Caki2 (cell line): ENCODE results near the gene CEP162. TPM values are rescaled to one million over a fixed set of nuclear protein-coding genes. Genes with fewer than 3 reads are reported as not detected.
"Not testable (repeated sequence)": the region's sequence is repeated elsewhere in the genome, so short reads cannot be mapped to it uniquely, and the experiment has no call there.

Source experiments
- DNase-seq: peaks from one replicate; pipeline ENCODE4 v3.0.0-alpha.2; 2015; ENCODE audit warnings: low read depth
- in situ Hi-C: cut with HindIII; loops from 2 replicates; pipeline ENCODE4 v1.10.0; 2016; ENCODE audit warnings: low sequenced_read_pairs, low pct_unique_long_range_greater_than_20kb, mixed read lengths
- total RNA-seq: library from RNA; depleted of rRNA; stranded (reverse); fragments of >200 nt; shearing (Covaris generic); gene quantifications from 2 replicates; pipeline ENCODE4 v1.2.3, GENCODE V29; 2014; ENCODE audit warnings: low replicate concordance

The CEP162 gene
- total RNA-seq, 1 experiment from 2014 or later, result 3.5 TPM

GRCh38 chr6:84172080-84172479 lies 55.4 kb downstream of the CEP162 start:
- in situ Hi-C loops, result no loop called here
- no peak for DNase-seq

DNA sequence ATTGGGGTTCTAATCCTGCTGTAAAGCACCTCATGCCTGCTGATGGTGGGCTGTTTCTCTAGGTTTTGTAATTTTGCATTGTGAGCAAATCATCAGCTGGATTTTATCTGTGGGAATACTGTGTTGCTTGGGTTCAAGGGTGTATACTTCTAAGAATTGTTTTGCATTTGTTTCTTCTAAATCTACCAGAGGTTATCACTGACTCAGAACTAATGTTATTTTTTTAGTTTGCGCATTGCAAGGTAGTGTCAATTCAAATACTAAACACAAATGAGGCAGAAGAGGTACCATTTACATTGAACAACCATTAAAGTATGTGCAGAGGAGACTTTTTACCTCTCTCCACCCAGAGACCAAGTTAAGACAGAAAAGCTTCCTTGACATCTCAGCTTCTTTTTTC lies 60.0 kb downstream of the CEP162 start:
- in situ Hi-C loops, result no loop called here
- no peak for DNase-seq

DNA sequence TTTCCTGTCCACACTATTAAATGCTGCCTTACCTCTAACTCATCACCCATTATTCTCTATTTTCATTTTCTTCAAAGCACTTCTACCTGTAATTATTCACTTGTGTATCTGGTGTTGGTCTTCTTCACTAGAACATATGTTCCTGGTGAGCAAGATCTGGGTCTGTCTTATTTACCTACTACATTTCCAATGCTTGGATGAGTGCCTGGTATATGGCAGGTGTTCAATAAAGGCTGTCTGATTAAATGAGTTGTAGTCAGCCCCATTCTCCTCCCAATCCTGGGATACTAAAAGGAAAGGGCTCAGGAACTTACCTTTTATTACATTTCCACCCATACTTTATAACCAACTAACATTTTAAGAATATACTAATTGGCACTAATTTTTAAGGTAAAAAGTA lies 61.0 kb downstream of the CEP162 start:
- in situ Hi-C loops, result no loop called here
- no peak for DNase-seq

DNA sequence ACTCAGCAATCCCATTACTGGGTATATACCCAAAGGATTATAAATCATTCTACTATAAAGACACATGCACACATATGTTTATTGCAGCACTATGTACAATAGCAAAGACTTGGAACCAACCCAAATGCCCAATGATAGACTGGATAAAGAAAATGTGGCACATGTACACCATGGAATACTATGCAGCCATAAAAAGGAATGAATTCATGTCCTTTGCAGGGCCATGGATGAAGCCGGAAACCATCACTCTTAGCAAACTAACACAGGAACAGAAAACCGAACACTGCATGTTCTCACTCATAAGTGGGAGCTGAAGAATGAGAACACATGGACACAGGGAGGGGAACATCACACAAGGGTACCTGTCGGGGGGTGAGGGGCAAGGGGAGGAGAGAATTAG lies 63.1 kb downstream of the CEP162 start:
- in situ Hi-C loops, result not testable (repeated sequence)

GRCh38 chr6:84161190-84161589 lies 66.3 kb downstream of the CEP162 start:
- in situ Hi-C loops, result no loop called here
- DNase-seq, result no peak

More for the DNA sequence above, 63.1 kb downstream of the CEP162 start:
- DNase-seq, result not testable (repeated sequence)

- in situ Hi-C loops, result no loop called here
- no peak for DNase-seq
These were observed 71.1 kb downstream of the CEP162 start for GRCh38 chr6:84156306-84156705.

DNA sequence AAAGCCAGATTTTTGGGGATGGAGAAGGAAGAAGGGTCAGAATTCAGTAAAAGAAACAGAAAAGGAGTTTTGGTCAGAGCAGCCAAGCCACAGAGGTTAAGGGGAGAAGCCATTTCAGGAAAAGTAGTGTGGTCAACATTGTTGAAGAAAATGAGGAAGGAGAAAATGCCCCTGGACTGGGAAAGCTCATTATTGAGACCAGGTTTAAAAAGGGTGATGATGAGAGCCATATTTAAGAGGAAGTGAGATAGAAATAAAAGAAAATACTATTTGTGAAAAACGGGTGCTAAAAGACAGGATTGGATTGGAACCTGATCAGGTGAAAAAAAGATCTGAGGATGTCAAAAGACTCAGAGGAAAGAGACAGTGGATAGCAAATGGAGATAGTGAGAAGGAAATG lies 75.8 kb downstream of the CEP162 start:
- DNase-seq, result no peak
- in situ Hi-C loops, result no loop called here

DNA sequence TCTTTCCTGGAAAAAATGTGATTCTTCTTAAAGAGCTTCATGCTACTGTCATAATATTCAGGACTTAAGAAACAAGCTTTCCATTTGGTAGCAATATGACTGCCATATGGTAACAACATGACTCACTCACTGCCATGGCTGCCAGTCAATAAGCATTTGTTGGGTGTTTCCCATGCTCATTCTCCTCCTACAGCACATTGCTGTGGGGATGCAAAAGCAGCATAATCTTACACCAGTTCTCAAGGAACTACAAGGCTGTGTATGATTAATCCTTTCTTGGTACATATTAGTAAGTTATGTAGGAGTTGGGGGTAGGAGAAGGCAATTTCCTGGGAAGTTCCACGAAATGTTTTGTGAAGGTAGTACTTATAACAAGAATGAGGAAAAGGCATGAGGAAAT lies 76.7 kb downstream of the CEP162 start:
- in situ Hi-C loops, result no loop called here

GRCh38 chr6:84141521-84141920 lies 85.9 kb downstream of the CEP162 start:
- in situ Hi-C loops, result no loop called here
- DNase-seq, result no peak

More for the DNA sequence above, 76.7 kb downstream of the CEP162 start:
- DNase-seq, result no peak

DNA sequence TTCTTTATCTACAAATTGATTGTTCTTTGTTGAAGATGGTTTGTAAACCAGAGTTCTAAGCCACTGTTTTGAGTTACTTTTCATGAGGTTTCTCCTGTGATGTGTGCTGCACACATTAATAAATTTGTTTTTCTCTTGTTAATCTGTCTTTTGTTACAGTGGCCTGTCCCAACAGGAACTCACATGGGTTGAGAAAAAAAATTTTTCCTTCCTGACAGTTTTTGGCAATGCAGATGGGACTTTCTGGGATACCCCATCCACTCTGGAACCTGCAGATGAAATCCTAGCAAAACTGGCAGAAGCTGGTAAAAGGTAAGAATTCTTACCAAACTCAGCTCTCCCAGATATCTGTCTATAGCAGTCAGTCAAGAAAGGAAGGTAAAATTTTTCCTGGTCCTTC lies 88.1 kb downstream of the CEP162 start:
- in situ Hi-C loops, result no loop called here
- DNase-seq, result no peak

DNA sequence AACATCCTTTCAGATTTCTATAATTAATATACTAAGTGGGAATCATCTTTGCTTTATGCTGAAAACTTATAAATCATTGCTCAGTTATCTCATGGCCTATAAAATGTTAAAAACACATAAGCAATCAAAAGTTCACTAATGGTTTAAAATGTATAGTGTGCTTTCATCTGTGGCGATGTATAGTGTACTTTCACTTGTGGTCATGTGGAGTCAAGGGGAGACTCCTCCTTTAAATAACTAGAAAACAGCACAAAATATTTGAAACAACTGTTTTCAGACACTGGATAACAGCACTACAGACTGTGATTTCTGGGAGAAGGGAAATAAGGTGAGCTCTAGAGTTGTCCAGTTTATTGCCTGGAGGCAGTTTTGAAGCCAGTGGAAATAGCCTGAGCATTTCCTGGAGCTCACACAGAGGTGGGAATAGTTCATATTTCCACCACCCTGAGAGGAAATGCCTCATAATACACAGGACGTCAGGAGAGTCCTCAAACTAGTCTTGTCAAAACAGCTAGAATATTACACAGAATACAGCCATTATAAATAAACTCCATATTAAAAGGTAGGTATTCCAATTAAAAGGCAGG lies 89.4 kb downstream of the CEP162 start:
- in situ Hi-C loops, result no loop called here
- DNase-seq, result no peak

DNA sequence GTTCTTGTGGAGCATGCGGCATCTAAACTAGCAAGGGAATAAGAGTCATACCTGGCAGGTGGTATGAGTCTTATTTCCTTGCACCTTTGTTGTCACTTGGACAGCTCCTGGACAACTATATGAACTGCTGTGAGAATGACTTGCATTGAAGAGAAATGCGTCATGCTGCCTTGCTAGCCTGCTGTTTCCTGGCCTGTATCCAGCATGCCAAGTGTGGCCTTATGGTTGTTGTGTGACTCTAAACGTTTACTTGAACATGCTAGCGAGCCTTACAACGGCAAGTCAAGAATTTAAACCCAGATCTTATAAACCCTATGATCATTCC lies 90.4 kb downstream of the CEP162 start:
- no peak for DNase-seq
- in situ Hi-C loops, result no loop called here

DNA sequence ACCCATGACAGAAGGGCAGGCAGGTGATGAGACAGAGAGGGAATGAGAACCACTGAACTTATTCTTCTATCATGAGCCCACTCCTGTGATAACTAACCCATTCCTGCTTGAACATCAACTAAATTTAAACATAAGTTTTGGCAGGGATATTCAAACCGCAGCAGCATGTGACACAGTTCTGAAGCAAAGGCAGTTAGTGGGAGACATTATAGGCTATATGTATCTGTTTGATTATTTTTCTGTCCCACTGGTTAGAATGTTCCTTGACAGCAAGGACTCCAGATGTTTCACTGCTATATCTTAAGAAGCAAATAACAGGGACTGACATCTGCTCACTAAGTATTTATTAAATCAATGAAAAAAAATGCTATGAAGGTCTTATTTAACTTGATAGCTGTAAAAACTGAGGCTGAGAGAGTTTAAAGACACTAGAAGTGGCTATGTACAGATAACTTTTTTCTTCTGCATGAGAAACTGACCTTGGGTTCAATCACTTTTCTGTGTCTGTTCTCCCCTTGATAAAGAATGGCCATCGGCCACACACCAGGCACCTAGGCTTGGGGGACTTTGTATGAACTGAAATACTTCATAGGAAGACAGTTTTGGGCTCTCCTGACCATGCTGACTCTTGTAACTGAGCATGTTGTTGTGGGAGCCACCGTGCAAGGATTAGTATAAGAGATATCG lies 90.9 kb downstream of the CEP162 start:
- DNase-seq, result no peak
- in situ Hi-C loops, result no loop called here

DNA sequence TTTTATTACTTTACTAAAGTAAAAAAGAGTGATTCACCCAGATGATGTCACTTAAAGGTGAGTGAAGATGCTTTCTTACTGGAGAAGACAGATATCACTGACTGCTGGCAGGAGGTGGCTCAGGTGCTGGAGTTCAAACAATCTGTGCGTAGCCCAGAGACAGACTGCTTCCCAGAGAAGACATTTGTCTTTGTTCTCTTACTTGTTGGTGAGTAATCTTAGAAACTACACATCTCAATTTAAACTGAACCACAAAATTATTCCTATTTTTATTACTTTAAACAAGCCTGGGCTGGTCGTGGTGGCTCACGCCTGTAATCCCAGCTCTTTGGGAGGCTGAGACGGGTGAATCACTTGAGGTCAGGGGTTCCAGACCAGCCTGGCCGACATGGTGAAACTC lies 92.2 kb downstream of the CEP162 start:
- in situ Hi-C loops, result no loop called here
- no peak for DNase-seq

DNA sequence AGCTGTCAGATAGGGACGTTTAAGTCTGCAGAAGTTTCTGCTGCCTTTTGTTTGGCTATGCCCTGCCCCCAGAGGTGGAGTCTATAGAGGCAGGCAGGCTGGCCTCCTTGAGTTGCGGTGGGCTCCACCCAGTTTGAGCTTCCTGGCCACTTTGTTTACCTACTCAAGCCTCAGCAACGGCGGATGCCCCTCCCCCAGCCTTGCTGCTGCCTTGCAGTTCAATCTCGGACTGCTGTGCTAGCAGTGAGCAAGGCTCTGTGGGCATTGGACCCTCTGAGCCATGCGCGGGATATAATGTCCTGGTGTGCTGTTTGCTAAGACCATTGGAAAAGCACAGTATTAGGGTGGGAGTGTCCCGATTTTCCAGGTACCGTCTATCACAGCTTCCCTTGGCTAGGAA lies 94.1 kb downstream of the CEP162 start:
- DNase-seq, in situ Hi-C loops: not testable (repeated sequence)

- DNase-seq, in situ Hi-C loops: not testable (repeated sequence)
These were observed 97.9 kb downstream of the CEP162 start for GRCh38 chr6:84129588-84129987.

DNA sequence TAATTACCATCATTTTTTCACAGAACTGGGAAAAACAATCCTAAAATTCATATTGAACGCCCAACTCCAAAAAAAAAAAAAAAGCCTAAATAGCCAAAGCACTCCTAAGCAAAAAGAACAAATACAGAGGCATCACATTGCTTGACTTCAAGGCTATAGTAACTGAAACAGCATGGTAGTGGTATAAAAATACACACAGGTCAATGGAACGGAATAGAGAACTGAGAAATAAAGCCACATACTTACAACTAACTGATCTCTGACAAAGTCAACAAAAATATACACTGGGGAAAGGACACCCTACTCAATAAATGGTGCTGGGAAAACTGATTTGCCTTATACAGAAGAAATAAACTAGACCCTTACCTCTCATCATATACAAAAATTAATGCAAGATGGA lies 104.3 kb downstream of the CEP162 start:
- DNase-seq, result no peak
- in situ Hi-C loops, result no loop called here

GRCh38 chr6:84119277-84119676 lies 108.2 kb downstream of the CEP162 start:
- in situ Hi-C loops, result no loop called here
- DNase-seq, result no peak

- DNase-seq, result no peak
- in situ Hi-C loops, result no loop called here
These were observed 109.3 kb downstream of the CEP162 start for GRCh38 chr6:84118191-84118590.

- in situ Hi-C loops, DNase-seq: not testable (repeated sequence)
These were observed 112.4 kb downstream of the CEP162 start for GRCh38 chr6:84114933-84115594.
